ENCODE results near the gene C4B. TPM values are rescaled to one million over a fixed set of nuclear protein-coding genes. Genes with fewer than 3 reads are reported as not detected.
"Not testable (repeated sequence)": the region's sequence is repeated elsewhere in the genome, so short reads cannot be mapped to it uniquely, and the experiment has no call there.

C4B gene
- polyA plus RNA-seq, 6 donors from 2014 or later = 0.60 to 1.0 TPM; not detected in 4

- peaks cover 30 to 44% (median 44%) of the 10 kb centered on the region in 3 donors for H3K4me1 Mint-ChIP-seq
- peaks cover 0 to 9% of the 10 kb centered on the region in 2 donors for H3K36me3 Mint-ChIP-seq
- no peak for ATAC-seq (ENCODE audit: low read depth in 2 of 2)
- H3K27me3 Mint-ChIP-seq = no peaks in the 10 kb centered on the region
- H3K27ac Mint-ChIP-seq = peak overlapping the region; percentile 100
- no peak for DNase-seq
- H3K4me3 Mint-ChIP-seq = peak overlapping the region; percentile 88 to 100 (median 98)
- no peaks in the 10 kb centered on the region for H3K9me3 Mint-ChIP-seq
Measured at GRCh38 chr6:31972709-31973350, 41.8 kb upstream of the C4B start.

GRCh38 chr6:31976065-31976464, 38.5 kb upstream of the C4B start:
- H3K4me1 Mint-ChIP-seq = peaks cover 23 to 30% (median 27%) of the 10 kb centered on the region in 3 donors
- not testable (repeated sequence) for DNase-seq; H3K9me3 Mint-ChIP-seq; H3K27me3 Mint-ChIP-seq; H3K36me3 Mint-ChIP-seq; H3K4me3 Mint-ChIP-seq; ATAC-seq (ENCODE audit: low read depth in 2 of 2); H3K27ac Mint-ChIP-seq

DNA sequence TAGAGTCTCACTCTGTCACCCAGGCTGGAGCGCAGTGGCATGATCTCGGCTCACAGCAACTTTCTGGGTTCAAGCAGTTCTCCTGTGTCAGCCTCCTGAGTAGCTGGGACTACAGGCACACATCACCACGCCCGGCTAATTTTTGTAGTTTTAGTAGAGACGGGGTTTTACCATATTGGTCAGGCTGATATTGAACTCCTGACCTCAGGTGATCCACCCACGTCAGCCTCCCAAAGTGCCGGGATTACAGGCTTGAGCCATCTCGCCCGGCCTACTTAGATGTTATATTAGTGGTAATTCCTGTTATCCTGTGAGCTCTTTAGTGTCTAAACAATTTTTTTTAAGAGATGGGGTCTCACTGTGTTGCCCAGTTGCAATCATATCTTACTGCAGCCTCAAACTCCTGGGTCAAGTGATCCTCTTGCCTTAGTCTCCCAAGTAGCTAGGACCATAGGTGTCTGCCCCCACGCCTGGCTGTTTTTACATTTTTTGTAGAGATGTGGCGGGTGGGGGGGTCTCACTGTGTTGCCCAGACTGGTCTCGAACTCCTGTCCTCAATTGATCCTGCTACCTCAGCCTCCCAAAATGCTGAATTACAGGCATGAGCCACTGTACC, 36.7 kb upstream of the C4B start:
- H3K4me1 Mint-ChIP-seq = peaks cover 10 to 12% (median 12%) of the 10 kb centered on the region in 3 donors
- ATAC-seq (ENCODE audit: low read depth in 2 of 2) = no peak
- peak overlapping the region in 1 of 8 donors; percentile 33 for H3K4me3 Mint-ChIP-seq
- H3K27ac Mint-ChIP-seq = peak overlapping the region in 1 of 6 donors; percentile 26
- no peaks in the 10 kb centered on the region for H3K27me3 Mint-ChIP-seq
- no peaks in the 10 kb centered on the region for H3K9me3 Mint-ChIP-seq
- DNase-seq = no peak
- H3K36me3 Mint-ChIP-seq = peaks cover 0 to 7% of the 10 kb centered on the region in 2 donors

DNA sequence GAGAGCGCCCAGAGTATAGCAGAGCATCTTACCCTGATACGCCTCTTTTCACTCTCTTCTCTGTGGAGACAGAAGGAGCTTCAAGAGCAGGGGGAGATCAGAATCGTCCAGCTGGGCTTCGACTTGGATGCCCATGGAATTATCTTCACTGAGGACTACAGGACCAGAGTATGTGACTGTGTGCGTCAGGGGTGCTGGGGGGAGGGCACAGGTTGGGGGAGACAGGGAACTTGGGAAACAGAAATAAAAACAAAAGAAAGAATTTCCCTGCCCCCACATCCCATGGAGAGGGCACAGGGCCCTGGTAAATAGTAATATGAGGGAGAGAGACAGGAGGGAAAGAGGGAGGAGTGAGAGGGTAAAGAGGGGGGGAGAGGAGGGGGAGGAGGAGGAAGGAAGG, 35.8 kb upstream of the C4B start:
- H3K36me3 Mint-ChIP-seq = peaks cover 0 to 7% of the 10 kb centered on the region in 2 donors
- H3K27me3 Mint-ChIP-seq = no peaks in the 10 kb centered on the region
- no peak overlapping the region for H3K4me3 Mint-ChIP-seq
- peaks cover 4 to 7% (median 5%) of the 10 kb centered on the region in 3 donors for H3K4me1 Mint-ChIP-seq
- no peaks in the 10 kb centered on the region for H3K9me3 Mint-ChIP-seq
- H3K27ac Mint-ChIP-seq = peak overlapping the region in 1 of 6 donors; percentile 92
- DNase-seq (no peak), ATAC-seq (ENCODE audit: low read depth in 2 of 2) (no peak)

DNA sequence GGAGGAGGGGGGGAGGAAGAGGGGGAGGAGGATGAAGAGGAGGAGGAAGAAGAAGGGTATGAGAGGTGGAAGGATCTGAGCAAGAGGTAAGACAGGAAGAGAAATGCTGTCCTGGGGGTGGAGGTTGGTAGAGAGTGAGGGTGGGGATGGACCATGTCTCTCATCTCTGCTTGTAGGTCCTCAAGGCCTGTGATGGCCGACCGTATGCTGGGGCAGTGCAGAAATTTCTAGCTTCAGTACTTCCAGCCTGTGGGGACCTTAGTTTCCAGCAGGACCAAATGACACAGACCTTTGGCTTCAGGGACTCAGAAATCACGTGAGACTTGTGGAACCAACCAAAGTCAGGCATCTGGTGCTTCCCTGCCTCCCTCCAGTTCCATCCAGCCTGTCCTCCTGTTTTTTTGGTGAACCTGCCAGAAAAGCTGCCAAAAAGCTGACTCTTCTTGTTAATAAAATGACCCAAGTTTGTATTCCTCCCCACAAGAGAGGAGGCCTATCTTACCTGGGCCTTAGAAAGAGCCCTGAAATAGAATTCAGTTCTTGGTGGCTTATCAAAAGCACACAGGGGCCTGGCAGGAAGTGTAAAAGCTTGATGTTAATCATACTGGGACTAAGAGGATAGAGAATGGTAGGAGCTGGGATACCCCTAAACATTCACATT, 35.2 kb upstream of the C4B start:
- Mint-ChIP-seq H3K27ac (no peak overlapping the region), H3K9me3 (no peaks in the 10 kb centered on the region), H3K27me3 (no peaks in the 10 kb centered on the region), H3K4me3 (peak overlapping the region in 1 of 8 donors; percentile 3), H3K4me1 (peaks cover 0 to 7% (median 4%) of the 10 kb centered on the region in 3 donors), H3K36me3 (peaks cover 0 to 7% of the 10 kb centered on the region in 2 donors)
- DNase-seq (no peak), ATAC-seq (ENCODE audit: low read depth in 2 of 2) (no peak)

DNA sequence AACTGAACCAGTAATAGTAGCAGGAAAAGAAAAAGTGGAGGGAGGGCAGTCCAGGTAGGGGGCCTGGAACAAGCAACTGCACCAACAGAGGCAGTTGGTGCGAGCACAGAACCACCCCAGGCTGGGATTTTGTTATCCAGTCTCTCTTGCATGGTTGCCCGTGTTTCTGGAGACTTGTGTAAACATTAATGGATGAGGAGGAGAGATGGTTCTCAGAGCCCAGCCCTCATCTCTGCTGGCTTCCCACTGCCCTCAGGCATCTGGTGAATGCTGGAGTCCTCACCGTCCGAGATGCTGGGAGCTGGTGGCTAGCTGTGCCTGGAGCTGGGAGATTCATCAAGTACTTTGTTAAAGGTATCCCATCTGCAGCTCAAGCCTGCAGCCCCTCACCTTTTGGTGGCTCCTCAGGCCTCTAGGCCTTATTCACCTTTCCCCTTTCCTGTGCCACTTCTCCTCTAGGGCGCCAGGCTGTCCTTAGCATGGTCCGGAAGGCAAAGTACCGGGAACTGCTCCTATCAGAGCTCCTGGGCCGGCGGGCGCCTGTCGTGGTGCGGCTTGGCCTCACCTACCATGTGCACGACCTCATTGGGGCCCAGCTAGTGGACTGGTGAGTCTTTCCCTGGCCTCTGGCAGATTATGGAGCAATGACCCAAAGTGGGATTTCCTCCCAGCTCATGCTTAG, 34.3 kb upstream of the C4B start:
- not testable (repeated sequence) for H3K27me3 Mint-ChIP-seq; H3K4me3 Mint-ChIP-seq; H3K27ac Mint-ChIP-seq; H3K4me1 Mint-ChIP-seq; ATAC-seq (ENCODE audit: low read depth in 2 of 2); DNase-seq; H3K9me3 Mint-ChIP-seq; H3K36me3 Mint-ChIP-seq

GRCh38 chr6:31980998-31981397, 33.6 kb upstream of the C4B start:
- not testable (repeated sequence) for H3K36me3 Mint-ChIP-seq; ATAC-seq (ENCODE audit: low read depth in 2 of 2); H3K4me3 Mint-ChIP-seq; H3K4me1 Mint-ChIP-seq; H3K9me3 Mint-ChIP-seq; DNase-seq; H3K27ac Mint-ChIP-seq; H3K27me3 Mint-ChIP-seq

- H3K9me3 Mint-ChIP-seq, H3K36me3 Mint-ChIP-seq, H3K27me3 Mint-ChIP-seq: not testable (repeated sequence)
Measured at GRCh38 chr6:31981744-31982143, 32.9 kb upstream of the C4B start, which contains the start of gene C4A. C4A (plus strand) TSS chr6:31982057; CDS start chr6:31982108, 51 bp downstream.

GRCh38 chr6:31989363-31989762, 25.2 kb upstream of the C4B start:
- ATAC-seq (ENCODE audit: low read depth in 2 of 2); H3K4me3 Mint-ChIP-seq; H3K4me1 Mint-ChIP-seq; H3K27ac Mint-ChIP-seq; DNase-seq; H3K27me3 Mint-ChIP-seq; H3K36me3 Mint-ChIP-seq; H3K9me3 Mint-ChIP-seq: not testable (repeated sequence)

More at GRCh38 chr6:31981744-31982143, 32.9 kb upstream of the C4B start, which contains the start of gene C4A:
- not testable (repeated sequence) for ATAC-seq (ENCODE audit: low read depth in 2 of 2); H3K4me1 Mint-ChIP-seq; H3K4me3 Mint-ChIP-seq; H3K27ac Mint-ChIP-seq; DNase-seq

- not testable (repeated sequence) for H3K27me3 Mint-ChIP-seq; ATAC-seq (ENCODE audit: low read depth in 2 of 2); H3K9me3 Mint-ChIP-seq; DNase-seq; H3K36me3 Mint-ChIP-seq; H3K27ac Mint-ChIP-seq; H3K4me3 Mint-ChIP-seq; H3K4me1 Mint-ChIP-seq
Measured at GRCh38 chr6:31994421-31994820, 20.2 kb upstream of the C4B start.

- ATAC-seq (ENCODE audit: low read depth in 2 of 2); H3K36me3 Mint-ChIP-seq; H3K9me3 Mint-ChIP-seq; DNase-seq; H3K4me1 Mint-ChIP-seq; H3K4me3 Mint-ChIP-seq; H3K27me3 Mint-ChIP-seq: not testable (repeated sequence)
- peak overlapping the region in 2 of 6 donors; percentile 29 to 63 for H3K27ac Mint-ChIP-seq
Measured at GRCh38 chr6:31996385-31996784, 18.2 kb upstream of the C4B start.

DNA sequence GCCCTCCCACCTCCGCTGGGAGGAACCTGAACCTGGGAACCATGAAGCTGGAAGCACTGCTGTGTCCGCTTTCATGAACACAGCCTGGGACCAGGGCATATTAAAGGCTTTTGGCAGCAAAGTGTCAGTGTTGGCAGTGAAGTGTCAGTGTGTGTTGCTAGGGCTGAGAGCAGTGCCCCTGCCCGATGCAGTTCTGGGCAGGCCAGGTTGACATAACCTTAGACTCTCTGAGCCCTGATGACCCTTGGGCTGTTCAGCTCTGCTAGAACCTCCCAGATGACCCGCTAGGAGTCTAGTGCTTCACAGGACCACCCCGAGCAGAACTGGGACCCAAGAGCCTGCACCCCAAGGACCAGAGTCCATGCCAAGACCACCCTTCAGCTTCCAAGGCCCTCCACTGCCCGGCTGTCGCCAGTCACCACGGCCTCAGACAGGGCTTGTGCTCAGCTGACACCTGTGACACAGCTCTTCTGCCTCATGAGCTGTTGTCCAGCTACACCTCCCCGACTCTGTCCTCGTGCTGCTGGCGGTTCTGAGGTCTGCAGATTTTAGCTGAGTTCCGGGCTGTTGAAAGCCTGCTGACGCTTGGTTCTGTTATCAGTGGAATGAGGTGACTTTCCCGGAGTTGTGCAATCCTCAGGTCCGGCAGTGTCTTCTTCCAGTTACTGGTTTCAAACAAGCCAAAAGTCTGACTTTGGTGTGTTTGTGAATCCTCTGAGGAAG, 11.9 kb upstream of the C4B start:
- not testable (repeated sequence) for H3K36me3 Mint-ChIP-seq; ATAC-seq (ENCODE audit: low read depth in 2 of 2)

GRCh38 chr6:32003301-32003700, 11.3 kb upstream of the C4B start:
- ATAC-seq (ENCODE audit: low read depth in 2 of 2); H3K9me3 Mint-ChIP-seq; H3K27me3 Mint-ChIP-seq; H3K4me3 Mint-ChIP-seq; DNase-seq; H3K4me1 Mint-ChIP-seq; H3K36me3 Mint-ChIP-seq; H3K27ac Mint-ChIP-seq: not testable (repeated sequence)

More for the DNA sequence above, 11.9 kb upstream of the C4B start:
- H3K4me3 Mint-ChIP-seq, H3K27me3 Mint-ChIP-seq, DNase-seq, H3K9me3 Mint-ChIP-seq, H3K27ac Mint-ChIP-seq, H3K4me1 Mint-ChIP-seq: not testable (repeated sequence)
